OCI-LY1 (cell line): ENCODE data around the gene RPS21.

Experiments used
- EZH2 ChIP-seq: fragments of 200-600 bp; sonication (generic), shearing (Covaris generic); IDR thresholded peaks from 2 replicates; pipeline ENCODE4 v1.8.0; 2017; ENCODE audit warnings: borderline replicate concordance, mixed run types, mild to moderate bottlenecking, antibody characterized with exemption, low read length, moderate library complexity, mixed read lengths
- TF ChIP-seq, protein P1 (sequence below): fragments of 200-600 bp; sonication (generic), shearing (Covaris generic); IDR thresholded peaks from 2 replicates; pipeline ENCODE4 v1.5.1; 2017; ENCODE audit warnings: mild to moderate bottlenecking, antibody characterized with exemption, low read length, moderate library complexity, mixed read lengths

DNA sequence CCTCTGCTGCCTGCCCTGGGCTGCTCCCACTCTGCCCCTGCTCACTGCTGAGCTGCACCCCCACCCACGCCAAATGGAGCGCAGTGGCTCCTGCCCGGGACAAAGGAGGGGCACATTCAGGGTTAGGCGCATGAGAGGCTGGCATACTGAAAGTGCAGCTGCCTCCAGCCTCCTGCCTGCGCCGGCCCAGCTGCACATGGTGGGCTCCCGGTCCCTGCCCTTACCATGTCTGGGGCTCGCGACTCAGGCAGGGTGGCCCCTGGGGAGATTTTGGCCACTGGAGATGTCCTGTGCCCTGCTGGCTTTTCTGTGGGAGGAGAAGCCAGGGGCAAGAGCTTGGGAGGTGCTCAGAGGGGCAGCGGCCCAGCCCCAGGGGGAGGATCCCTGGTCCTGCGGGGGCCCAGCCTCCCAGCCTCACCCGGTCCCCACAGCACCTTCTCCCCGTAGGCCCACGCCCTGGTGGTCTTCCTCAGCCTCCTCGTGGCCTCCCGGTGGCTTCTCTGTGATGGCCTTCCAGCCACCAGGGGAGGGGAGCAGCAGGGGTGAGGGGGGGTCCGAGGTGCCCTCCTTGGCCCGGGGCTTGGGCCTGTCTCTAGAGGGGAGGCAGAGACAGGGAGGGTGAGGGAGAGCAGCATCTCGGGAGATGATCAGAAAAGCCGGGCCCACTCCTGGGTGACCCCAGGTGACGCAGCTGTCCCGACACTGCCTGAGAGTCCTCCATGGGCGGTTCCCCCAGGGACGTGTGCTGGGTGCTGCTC is 28.6 kb downstream of the RPS21 start:
- TF ChIP-seq, protein P1, sequence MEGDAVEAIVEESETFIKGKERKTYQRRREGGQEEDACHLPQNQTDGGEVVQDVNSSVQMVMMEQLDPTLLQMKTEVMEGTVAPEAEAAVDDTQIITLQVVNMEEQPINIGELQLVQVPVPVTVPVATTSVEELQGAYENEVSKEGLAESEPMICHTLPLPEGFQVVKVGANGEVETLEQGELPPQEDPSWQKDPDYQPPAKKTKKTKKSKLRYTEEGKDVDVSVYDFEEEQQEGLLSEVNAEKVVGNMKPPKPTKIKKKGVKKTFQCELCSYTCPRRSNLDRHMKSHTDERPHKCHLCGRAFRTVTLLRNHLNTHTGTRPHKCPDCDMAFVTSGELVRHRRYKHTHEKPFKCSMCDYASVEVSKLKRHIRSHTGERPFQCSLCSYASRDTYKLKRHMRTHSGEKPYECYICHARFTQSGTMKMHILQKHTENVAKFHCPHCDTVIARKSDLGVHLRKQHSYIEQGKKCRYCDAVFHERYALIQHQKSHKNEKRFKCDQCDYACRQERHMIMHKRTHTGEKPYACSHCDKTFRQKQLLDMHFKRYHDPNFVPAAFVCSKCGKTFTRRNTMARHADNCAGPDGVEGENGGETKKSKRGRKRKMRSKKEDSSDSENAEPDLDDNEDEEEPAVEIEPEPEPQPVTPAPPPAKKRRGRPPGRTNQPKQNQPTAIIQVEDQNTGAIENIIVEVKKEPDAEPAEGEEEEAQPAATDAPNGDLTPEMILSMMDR: no peak
- no peak for TF ChIP-seq EZH2
